IMR-90 (cell line): Measurements from ENCODE around the gene LINC01488. TPM values are rescaled to one million over a fixed set of nuclear protein-coding genes. Genes with fewer than 3 reads are reported as not detected.
A peak's percentile ranks its signal among the peaks of the same experiment; 100 is the strongest.

ENCODE experiments used
- ATAC-seq: fragments of 200-7000 bp; cut with Tn5 transposase; 2 replicates; pipeline ENCODE4 v1.9.1; 2020; ENCODE audit warnings: low read depth, mild to moderate bottlenecking, moderate library complexity
- BruUV-seq: library from RNA; stranded (reverse); fragments of 400-500 nt; replicated peaks from 2 replicates; lab custom pipeline; 2021; lab: Mats Ljungman, UMichigan
- CTCF ChIA-PET: fragments of 300-600 bp; formaldehyde crosslinking; extraction: SDS; loops from one replicate; lab custom pipeline; 2021; ENCODE audit warnings: antibody characterized with exemption; lab: Yijun Ruan, JAX
- POLR2A ChIA-PET: fragments of 300-600 bp; sonication (Branson Sonifier 250); formaldehyde crosslinking; loops from one replicate; lab custom pipeline; 2022; ENCODE audit warnings: antibody characterized with exemption; ENCODE audit not compliant: unreplicated experiment; lab: Charles Lee
- DNase-seq: peaks from one replicate; pipeline ENCODE4 v3.0.0; 2013
- H2AFZ ChIP-seq: replicated peaks from 2 replicates; pipeline ENCODE3; 2013; ENCODE audit warnings: low read length, mild to moderate bottlenecking; ENCODE audit not compliant: poor library complexity
- H2AK5ac ChIP-seq: 2 replicates; pipeline ENCODE4 v1.6.1; 2013; ENCODE audit warnings: low read depth, low read length, inconsistent platforms
- H2AK9ac ChIP-seq: replicated peaks from 2 replicates; pipeline ENCODE3; 2013; ENCODE audit warnings: mild to moderate bottlenecking, low read depth, low read length, moderate library complexity; ENCODE audit not compliant: poor library complexity
- H2BK120ac ChIP-seq: 2 replicates; pipeline ENCODE4 v1.6.1; 2013; ENCODE audit warnings: low read depth, low read length, inconsistent platforms
- H2BK15ac ChIP-seq: 3 replicates; pipeline ENCODE4 v1.6.1; 2013; ENCODE audit warnings: low read depth, low read length, inconsistent platforms
- H2BK20ac ChIP-seq: 2 replicates; pipeline ENCODE4 v1.6.1; 2013; ENCODE audit warnings: low read depth, mild to moderate bottlenecking, inconsistent platforms, low read length, moderate library complexity
- H2BK5ac ChIP-seq: 2 replicates; pipeline ENCODE4 v1.6.1; 2013; ENCODE audit warnings: mild to moderate bottlenecking, low read depth, low read length, inconsistent platforms; ENCODE audit not compliant: poor library complexity, severe bottlenecking
- H3K14ac ChIP-seq: replicated peaks from 2 replicates; pipeline ENCODE4 v1.6.1; 2013; ENCODE audit warnings: low read depth, low read length, inconsistent platforms
- H3K18ac ChIP-seq: 2 replicates; pipeline ENCODE4 v1.6.1; 2013; ENCODE audit warnings: low read depth, low read length, control low read depth
- H3K23ac ChIP-seq: 2 replicates; pipeline ENCODE4 v1.6.1; 2013; ENCODE audit warnings: low read depth, low read length, inconsistent platforms
- H3K27ac ChIP-seq: 2 replicates; pipeline ENCODE4 v1.5.1; 2013; ENCODE audit warnings: mild to moderate bottlenecking, control low read depth, low read length; ENCODE audit not compliant: insufficient read depth
- H3K27me3 ChIP-seq: 2 replicates; pipeline ENCODE4 v1.6.1; 2013; ENCODE audit warnings: low read length; ENCODE audit not compliant: control insufficient read depth, insufficient read depth
- H3K36me3 ChIP-seq: 2 replicates; pipeline ENCODE4 v1.6.1; 2013; ENCODE audit warnings: low read length, mixed read lengths; ENCODE audit not compliant: control insufficient read depth, insufficient read depth
- H3K4ac ChIP-seq: 2 replicates; pipeline ENCODE4 v1.6.1; 2013; ENCODE audit warnings: low read depth, low read length, inconsistent platforms
- H3K4me1 ChIP-seq: 2 replicates; pipeline ENCODE4 v1.6.1; 2013; ENCODE audit warnings: low read length, mixed read lengths; ENCODE audit not compliant: control insufficient read depth, insufficient read depth
- H3K4me2 ChIP-seq: 2 replicates; pipeline ENCODE4 v1.6.1; 2013; ENCODE audit warnings: low read depth, mild to moderate bottlenecking, control low read depth, low read length, moderate library complexity
- H3K4me3 ChIP-seq: 2 replicates; pipeline ENCODE4 v1.5.1; 2013; ENCODE audit warnings: low read depth, mild to moderate bottlenecking, control low read depth, low read length, moderate library complexity; ENCODE audit not compliant: insufficient read depth
- H3K56ac ChIP-seq: 2 replicates; pipeline ENCODE4 v1.6.1; 2013; ENCODE audit warnings: low read length, inconsistent platforms; ENCODE audit not compliant: insufficient read depth; ENCODE audit errors: extremely low read depth
- H3K79me1 ChIP-seq, 2 experiments: 2 replicates each; pipeline ENCODE4 v1.6.1; 2013; ENCODE audit warnings: low read length in 2 of 2, inconsistent platforms in 1 of 2, low read depth in 1 of 2
- H3K9ac ChIP-seq: 2 replicates; pipeline ENCODE4 v1.6.1; 2013; ENCODE audit warnings: low read depth, low read length, control low read depth
- H3K9me1 ChIP-seq: 2 replicates; pipeline ENCODE4 v1.6.1; 2013; ENCODE audit warnings: low read length, inconsistent platforms; ENCODE audit not compliant: insufficient read depth
- H3K9me3 ChIP-seq: 2 replicates; pipeline ENCODE4 v1.6.1; 2013; ENCODE audit warnings: low read length; ENCODE audit not compliant: control insufficient read depth, insufficient read depth
- H4K20me1 ChIP-seq: 2 replicates; pipeline ENCODE4 v1.6.1; 2013; ENCODE audit warnings: low read length, inconsistent platforms; ENCODE audit not compliant: insufficient read depth
- H4K5ac ChIP-seq: 2 replicates; pipeline ENCODE4 v1.6.1; 2013; ENCODE audit warnings: mild to moderate bottlenecking, low read depth, low read length, control low read depth
- H4K8ac ChIP-seq, 2 experiments: 2 replicates each; pipeline ENCODE4 v1.6.1; 2013; ENCODE audit warnings: low read depth in 2 of 2, low read length in 2 of 2, control low read depth in 1 of 2, inconsistent platforms in 1 of 2
- H4K91ac ChIP-seq: 2 replicates; pipeline ENCODE4 v1.6.1; 2013; ENCODE audit warnings: low read depth, low read length, inconsistent platforms; ENCODE audit not compliant: insufficient read depth
- CEBPB ChIP-seq: IDR thresholded peaks from 2 replicates; pipeline ENCODE4 v1.6.1; 2012; ENCODE audit warnings: low read depth, low read length, improper control_type of control experiment
- CHD1 ChIP-seq: IDR thresholded peaks from 2 replicates; pipeline ENCODE4 v1.6.1; 2012; ENCODE audit warnings: low read depth, low read length, improper control_type of control experiment
- FOS ChIP-seq: fragments of 150-350 bp; IDR thresholded peaks from 2 replicates; pipeline ENCODE4 v1.6.1; 2016; ENCODE audit warnings: low read depth, low read length
- MAFK ChIP-seq: IDR thresholded peaks from 2 replicates; pipeline ENCODE4 v1.6.1; 2012; ENCODE audit warnings: low read depth, low read length, improper control_type of control experiment
- MAZ ChIP-seq: IDR thresholded peaks from 2 replicates; pipeline ENCODE4 v1.6.1; 2012; ENCODE audit warnings: low read depth, mild to moderate bottlenecking, low read length, improper control_type of control experiment, moderate library complexity, borderline replicate concordance
- RAD21 ChIP-seq: IDR thresholded peaks from 2 replicates; pipeline ENCODE4 v1.6.1; 2012; ENCODE audit warnings: low read length, improper control_type of control experiment
- RCOR1 ChIP-seq: IDR thresholded peaks from 2 replicates; pipeline ENCODE4 v1.6.1; 2012; ENCODE audit warnings: mild to moderate bottlenecking, low read length, improper control_type of control experiment; ENCODE audit not compliant: insufficient replicate concordance
- WGBS, 2 experiments: methylation state at CpG; one replicate each; pipeline versions ENCODE4 v1.1.5 to v1.1.7; 2013; ENCODE audit warnings: missing lambda C conversion rate in 2 of 2; ENCODE audit not compliant: insufficient read length in 1 of 2; ENCODE audit errors: extremely low coverage in 2 of 2; 5-methylcytosine and 5-hydroxymethylcytosine counted together
- dilution Hi-C: fragments of 300-500 bp; cut with HindIII; formaldehyde crosslinking; loops from one replicate; pipeline ENCODE4 v1.14.3; 2018; ENCODE audit warnings: low sequenced_read_pairs; ENCODE audit not compliant: unreplicated experiment
- in situ Hi-C: fragments of 300-500 bp; cut with MboI; formaldehyde crosslinking; loops from 3 replicates; pipeline ENCODE4 v1.14.3; 2019; ENCODE audit warnings: low sequenced_read_pairs, inconsistent platforms, mixed read lengths
- intact Hi-C: fragments of 100-400 bp; cut with micrococcal nuclease; formaldehyde crosslinking; loops from 2 replicates; pipeline ENCODE4 v1.10.0; 2022
- polyA plus RNA-seq, 3 experiments: library from polyadenylated mRNA; depleted of rRNA; stranded (reverse); fragments of >200 nt; gene quantifications; 2 replicates each; pipeline ENCODE4 v1.2.3, GENCODE V29; 2012; ENCODE audit warnings: low replicate concordance in 1 of 3
- total RNA-seq: library from RNA; depleted of rRNA; stranded (reverse); fragments of >200 nt; gene quantifications from 2 replicates; pipeline ENCODE4 v1.2.3, GENCODE V29; 2012
- TF ChIP-seq, protein P1 (sequence below): fragments of 150-350 bp; IDR thresholded peaks from 2 replicates; pipeline ENCODE4 v1.6.1; 2016; ENCODE audit warnings: low read depth, mild to moderate bottlenecking, low read length, moderate library complexity, borderline replicate concordance

LINC01488 gene
- total and polyA plus RNA-seq, 2 of the 4 experiments (the other 2 are of a cell fraction), result not detected

DNA sequence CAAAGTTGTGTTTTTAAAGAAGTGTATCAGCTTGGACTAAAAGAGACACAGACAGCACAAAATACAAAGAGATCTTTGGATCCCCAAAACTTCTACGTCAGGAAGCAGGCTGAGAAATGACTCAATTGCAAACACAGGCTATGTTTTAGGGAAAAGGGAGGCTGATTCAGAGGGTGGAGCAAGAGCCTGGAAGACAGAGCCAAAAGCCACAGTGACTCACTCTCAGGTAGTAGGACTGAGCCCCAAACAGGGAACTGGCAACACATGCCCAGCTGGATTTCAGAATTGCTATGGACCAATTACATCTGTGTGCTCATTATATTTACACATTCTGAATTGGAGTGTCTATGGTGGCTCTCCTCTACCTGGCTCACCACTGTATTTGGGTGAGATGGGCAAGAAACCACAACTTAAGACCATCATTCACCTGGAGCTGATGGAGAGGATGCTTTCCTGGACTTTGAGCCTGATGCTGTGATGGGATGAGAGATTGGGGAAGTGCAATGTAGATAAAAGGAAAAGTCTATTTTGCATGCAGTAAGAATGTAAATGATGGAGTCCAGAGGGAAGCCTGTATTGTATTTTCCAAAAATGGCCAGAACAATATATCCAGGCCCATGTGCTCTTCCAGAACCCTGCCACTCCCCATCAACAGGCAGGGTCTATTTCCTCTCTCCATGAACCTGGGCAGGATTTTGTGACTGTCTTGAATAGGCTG lies 20.8 kb upstream of the LINC01488 start:
- Histone ChIP-seq H3K9ac (no peak overlapping the region), H3K36me3 (no peaks in the 10 kb centered on the region), H4K8ac (peak overlapping the region in 1 of 2 experiments; percentile 80; a peak in 2 of 4 replicates), H3K4me2 (no peak overlapping the region; the same call in 1 of the 2 replicates), H4K91ac (no peak overlapping the region), H2BK5ac (peak overlapping the region; percentile 63), H2BK20ac (no peak overlapping the region), H3K27ac (no peak overlapping the region), H2AK5ac (peak overlapping the region; percentile 51; the same call in 1 of the 2 replicates), H3K56ac (no peak overlapping the region), H2BK15ac (no peak overlapping the region), H3K4me1 (peaks cover 12% of the 10 kb centered on the region), H3K9me1 (no peaks in the 10 kb centered on the region; the same call in 1 of the 2 replicates), H3K14ac (no peak overlapping the region), H3K4ac (no peak overlapping the region), H4K5ac (no peak overlapping the region), H3K18ac (peak overlapping the region; percentile 1; the same call in 1 of the 2 replicates), H2BK120ac (peak overlapping the region; percentile 82; the same call in 1 of the 2 replicates), H3K9me3 (peaks cover 23% of the 10 kb centered on the region), H3K23ac (no peak overlapping the region), H3K27me3 (no peaks in the 10 kb centered on the region), H4K20me1 (no peaks in the 10 kb centered on the region), H3K79me1 (0 out of 4 replicates have a peak, but pooled peaks cover 0 to 3% of the 10 kb centered on the region in 2 experiments), H2AK9ac (no peak overlapping the region), H2AFZ (no peak overlapping the region), H3K4me3 (no peak overlapping the region)
- no TSS peak for BruUV-seq
- peak; percentile 95 for DNase-seq
- in situ Hi-C loops (no loop called here), intact Hi-C loops (no loop called here), dilution Hi-C loops (no loop called here)
- POLR2A ChIA-PET, result no interaction called here
- ATAC-seq, result peak; percentile 68
- TF ChIP-seq MAFK (peak; percentile 9; the same call in 1 of the 2 replicates), CEBPB (peak; percentile 87), FOS (peak; percentile 74), RCOR1 (no peak), MAZ (no peak), CHD1 (no peak), RAD21 (peak; percentile 4; the same call in 1 of the 2 replicates)
- TF ChIP-seq, protein P1, sequence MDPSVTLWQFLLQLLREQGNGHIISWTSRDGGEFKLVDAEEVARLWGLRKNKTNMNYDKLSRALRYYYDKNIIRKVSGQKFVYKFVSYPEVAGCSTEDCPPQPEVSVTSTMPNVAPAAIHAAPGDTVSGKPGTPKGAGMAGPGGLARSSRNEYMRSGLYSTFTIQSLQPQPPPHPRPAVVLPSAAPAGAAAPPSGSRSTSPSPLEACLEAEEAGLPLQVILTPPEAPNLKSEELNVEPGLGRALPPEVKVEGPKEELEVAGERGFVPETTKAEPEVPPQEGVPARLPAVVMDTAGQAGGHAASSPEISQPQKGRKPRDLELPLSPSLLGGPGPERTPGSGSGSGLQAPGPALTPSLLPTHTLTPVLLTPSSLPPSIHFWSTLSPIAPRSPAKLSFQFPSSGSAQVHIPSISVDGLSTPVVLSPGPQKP, result no peak
- CTCF ChIA-PET, result no interaction called here
- no CpG with 5 or more reads among the region's 1 CpG for WGBS, 2 experiments
